Caco-2 (cell line): Measurements from ENCODE around the gene ACAN. TPM values are rescaled to one million over a fixed set of nuclear protein-coding genes. Genes with fewer than 3 reads are reported as not detected.

Experiments
- BruUV-seq: library from RNA; stranded (reverse); fragments of 400-500 nt; replicated peaks from 2 replicates; lab custom pipeline; 2021; lab: Mats Ljungman, UMichigan
- CTCF ChIA-PET: fragments of 300-600 bp; sonication (Branson Sonifier 250); formaldehyde crosslinking; loops from one replicate; lab custom pipeline; 2022; ENCODE audit warnings: antibody characterized with exemption; lab: Charles Lee
- POLR2A ChIA-PET: fragments of 300-600 bp; sonication (Branson Sonifier 250); formaldehyde crosslinking; loops from one replicate; lab custom pipeline; 2022; ENCODE audit warnings: antibody characterized with exemption; lab: Charles Lee
- DNase-seq, 2 experiments: peaks; one replicate each; pipeline versions ENCODE4 v3.0.0 to v3.0.0-alpha.2; 2020 to 2022
- H3K27me3 ChIP-seq: replicated peaks from 2 replicates; pipeline ENCODE4 v1.6.0; 2011; ENCODE audit warnings: low read length; ENCODE audit not compliant: control insufficient read depth, insufficient read depth
- H3K36me3 ChIP-seq: 2 replicates; pipeline ENCODE4 v1.5.1; 2011; ENCODE audit warnings: low read length; ENCODE audit not compliant: control insufficient read depth, insufficient read depth
- H3K4me1 ChIP-seq: fragments of 250-450 bp; sonication (Bioruptor Pico); 2 replicates; pipeline ENCODE4 v1.5.1; 2020; ENCODE audit warnings: mild to moderate bottlenecking
- H3K4me3 ChIP-seq: 2 replicates; pipeline ENCODE4 v1.5.1; 2011; ENCODE audit warnings: low read depth, mild to moderate bottlenecking, control low read depth, low read length
- H3K9me3 ChIP-seq: fragments of 250-450 bp; sonication (Bioruptor Pico); 2 replicates; pipeline ENCODE4 v1.5.1; 2020; ENCODE audit warnings: mild to moderate bottlenecking, moderate library complexity
- H3K27ac Mint-ChIP-seq: one replicate; pipeline ENCODE4 v1.8.0; 2022; ENCODE audit warnings: mixed read lengths; ENCODE audit not compliant: unreplicated experiment
- H3K27me3 Mint-ChIP-seq: one replicate; pipeline ENCODE4 v1.8.0; 2022; ENCODE audit warnings: mixed read lengths; ENCODE audit not compliant: insufficient read depth, unreplicated experiment
- H3K36me3 Mint-ChIP-seq: one replicate; pipeline ENCODE4 v1.8.0; 2022; ENCODE audit warnings: mild to moderate bottlenecking, mixed read lengths; ENCODE audit not compliant: insufficient read depth, unreplicated experiment
- H3K4me1 Mint-ChIP-seq: one replicate; pipeline ENCODE4 v1.8.0; 2022; ENCODE audit warnings: low read depth, mixed read lengths; ENCODE audit not compliant: unreplicated experiment
- H3K4me3 Mint-ChIP-seq: one replicate; pipeline ENCODE4 v1.8.0; 2022; ENCODE audit warnings: mild to moderate bottlenecking, moderate library complexity, mixed read lengths; ENCODE audit not compliant: unreplicated experiment
- H3K9me3 Mint-ChIP-seq: one replicate; pipeline ENCODE4 v1.8.0; 2022; ENCODE audit warnings: mixed read lengths; ENCODE audit not compliant: unreplicated experiment
- CTCF ChIP-seq, 2 experiments: fragments of 200-600 bp in 1 of 2; IDR thresholded peaks; 1 replicate in 1 of 2; 2 replicates in 1 of 2; pipeline versions ENCODE4 v1.5.1 to v1.8.0; 2011 to 2022; ENCODE audit warnings: antibody characterized with exemption in 1 of 2, control low read depth in 1 of 2, inconsistent platforms in 1 of 2, low read depth in 1 of 2, low read length in 1 of 2, mild to moderate bottlenecking in 1 of 2, moderate library complexity in 1 of 2; ENCODE audit not compliant: insufficient read depth in 1 of 2, severe bottlenecking in 1 of 2, unreplicated experiment in 1 of 2
- intact Hi-C: fragments of 100-400 bp; cut with micrococcal nuclease; formaldehyde crosslinking; loops from one replicate; pipeline ENCODE4 v1.10.0; 2022; ENCODE audit not compliant: unreplicated experiment
- total RNA-seq: library from RNA; stranded (reverse); gene quantifications from 2 replicates; pipeline ENCODE4 v1.2.3, GENCODE V29; 2022

ACAN gene
- total RNA-seq, 1 experiment from 2014 or later, result not detected

- H3K27me3 ChIP-seq, result no peaks in the 10 kb centered on the region
- no peaks in the 10 kb centered on the region for H3K9me3 ChIP-seq
- Mint-ChIP-seq H3K9me3 (no peaks in the 10 kb centered on the region), H3K4me3 (no peak overlapping the region), H3K27ac (no peak overlapping the region), H3K27me3 (peaks cover 2% of the 10 kb centered on the region), H3K36me3 (no peaks in the 10 kb centered on the region), H3K4me1 (no peaks in the 10 kb centered on the region)
- intact Hi-C loops, result loop anchor here (10.0 kb wide), 1 partner anchor 303 kb away; no protein-coding TSS in a partner anchor
- ChIA-PET POLR2A (no interaction called here), CTCF (no interaction called here)
- TF ChIP-seq CTCF (IDR thresholded peaks at IDR 0.05; ENCODE audit: insufficient read depth in 1 of 2, low read depth in 1 of 2, low read length in 1 of 2, severe bottlenecking in 1 of 2, unreplicated experiment in 1 of 2), result no peak
- no peaks in the 10 kb centered on the region for H3K4me1 ChIP-seq
- no peak overlapping the region for H3K4me3 ChIP-seq
- no peaks in the 10 kb centered on the region for H3K36me3 ChIP-seq
- BruUV-seq, result no TSS peak
- no peak for DNase-seq
Measured at GRCh38 chr15:88872106-88872505, 68.9 kb downstream of the ACAN start.

GRCh38 chr15:88872706-88873105, 69.5 kb downstream of the ACAN start:
- H3K4me1 ChIP-seq, result no peaks in the 10 kb centered on the region
- no peaks in the 10 kb centered on the region for H3K9me3 ChIP-seq
- no peak for TF ChIP-seq CTCF (IDR thresholded peaks at IDR 0.05; ENCODE audit: insufficient read depth in 1 of 2, low read depth in 1 of 2, low read length in 1 of 2, severe bottlenecking in 1 of 2, unreplicated experiment in 1 of 2)
- intact Hi-C loops, result loop anchor here (10.0 kb wide), 1 partner anchor 302 kb away; no protein-coding TSS in a partner anchor
- no peak overlapping the region for H3K4me3 ChIP-seq
- no TSS peak for BruUV-seq
- Mint-ChIP-seq H3K27me3 (peaks cover 2% of the 10 kb centered on the region), H3K36me3 (no peaks in the 10 kb centered on the region), H3K4me3 (no peak overlapping the region), H3K9me3 (no peaks in the 10 kb centered on the region), H3K27ac (no peak overlapping the region), H3K4me1 (no peaks in the 10 kb centered on the region)
- no peaks in the 10 kb centered on the region for H3K27me3 ChIP-seq
- ChIA-PET POLR2A (no interaction called here), CTCF (no interaction called here)
- H3K36me3 ChIP-seq, result no peaks in the 10 kb centered on the region
- no peak for DNase-seq

- Mint-ChIP-seq H3K9me3 (no peaks in the 10 kb centered on the region), H3K27me3 (no peaks in the 10 kb centered on the region), H3K4me1 (no peaks in the 10 kb centered on the region), H3K36me3 (no peaks in the 10 kb centered on the region), H3K4me3 (no peak overlapping the region), H3K27ac (no peak overlapping the region)
- Histone ChIP-seq H3K36me3 (no peaks in the 10 kb centered on the region), H3K27me3 (no peaks in the 10 kb centered on the region), H3K9me3 (no peaks in the 10 kb centered on the region), H3K4me3 (no peak overlapping the region), H3K4me1 (no peaks in the 10 kb centered on the region)
- no TSS peak for BruUV-seq
- TF ChIP-seq CTCF (IDR thresholded peaks at IDR 0.05; ENCODE audit: insufficient read depth in 1 of 2, low read depth in 1 of 2, low read length in 1 of 2, severe bottlenecking in 1 of 2, unreplicated experiment in 1 of 2), result no peak
- intact Hi-C loops, result loop anchor here (10.0 kb wide), 1 partner anchor 301 kb away; no protein-coding TSS in a partner anchor
- no peak for DNase-seq
- POLR2A ChIA-PET, result no interaction called here
- CTCF ChIA-PET, result no interaction called here
Measured at GRCh38 chr15:88873786-88874185, 70.5 kb downstream of the ACAN start.
